H1 (cell line): ENCODE measurements around the gene KMT5B. TPM values are rescaled to one million over a fixed set of nuclear protein-coding genes. Genes with fewer than 3 reads are reported as not detected.

Source experiments
- ATF2 ChIP-seq: IDR thresholded peaks from 2 replicates; pipeline ENCODE4 v1.6.1; 2012; ENCODE audit warnings: low read length, inconsistent platforms
- ATF3 ChIP-seq: IDR thresholded peaks from 2 replicates; pipeline ENCODE4 v1.6.1; 2011; ENCODE audit warnings: low read depth, mild to moderate bottlenecking, low read length; ENCODE audit not compliant: insufficient read depth
- CBX8 ChIP-seq: fragments of 300-800, 300-1000 bp; sonication (generic); IDR thresholded peaks from 2 replicates; pipeline ENCODE4 v1.7.1; 2016; ENCODE audit warnings: low read depth, low read length, borderline replicate concordance
- CHD2 ChIP-seq: IDR thresholded peaks from 2 replicates; pipeline ENCODE4 v1.6.1; 2012; ENCODE audit warnings: low read length, improper control_type of control experiment
- CHD7 ChIP-seq: fragments of 300-600 bp; sonication (generic); IDR thresholded peaks from 2 replicates; pipeline ENCODE4 v1.7.1; 2012; ENCODE audit warnings: low read length, moderate library complexity, mild to moderate bottlenecking, inconsistent platforms; ENCODE audit not compliant: insufficient replicate concordance
- NANOG ChIP-seq: IDR thresholded peaks from 2 replicates; pipeline ENCODE4 v1.6.1; 2011; ENCODE audit warnings: low read length, low read depth, mild to moderate bottlenecking, inconsistent platforms; ENCODE audit not compliant: insufficient read depth, poor library complexity, severe bottlenecking
- POU5F1 ChIP-seq: IDR thresholded peaks from 2 replicates; pipeline ENCODE4 v1.6.1; 2011; ENCODE audit warnings: low read depth, mild to moderate bottlenecking, low read length, moderate library complexity
- polyA plus RNA-seq, 7 experiments: library from polyadenylated mRNA; depleted of rRNA in 3 of 7; stranded (reverse) in 5 of 7; unstranded in 2 of 7; fragments of >200 nt in 5 of 7; fragments of 200-250 nt in 2 of 7; gene quantifications; 1 replicate in 5 of 7; 2 replicates in 1 of 7; 4 replicates in 1 of 7; pipeline versions ENCODE4 v1.2.1 to v1.2.3, GENCODE V29; 2011 to 2013; ENCODE audit warnings: missing spikeins in 2 of 7, mixed read lengths in 2 of 7
- total RNA-seq: library from RNA; stranded (reverse); fragmentation: NEBNext Ultra II Directional; extraction: Animal tissue kit (Norgen Biotek cat#: 25700); gene quantifications from 2 replicates; pipeline ENCODE4 v1.2.1, GENCODE V29; 2021

The KMT5B gene
- total and polyA plus RNA-seq, 2 of the 8 experiments (the other 6 are each of a cell fraction or from before 2014, with no cell fraction given): 11.0 to 40.8 TPM

DNA sequence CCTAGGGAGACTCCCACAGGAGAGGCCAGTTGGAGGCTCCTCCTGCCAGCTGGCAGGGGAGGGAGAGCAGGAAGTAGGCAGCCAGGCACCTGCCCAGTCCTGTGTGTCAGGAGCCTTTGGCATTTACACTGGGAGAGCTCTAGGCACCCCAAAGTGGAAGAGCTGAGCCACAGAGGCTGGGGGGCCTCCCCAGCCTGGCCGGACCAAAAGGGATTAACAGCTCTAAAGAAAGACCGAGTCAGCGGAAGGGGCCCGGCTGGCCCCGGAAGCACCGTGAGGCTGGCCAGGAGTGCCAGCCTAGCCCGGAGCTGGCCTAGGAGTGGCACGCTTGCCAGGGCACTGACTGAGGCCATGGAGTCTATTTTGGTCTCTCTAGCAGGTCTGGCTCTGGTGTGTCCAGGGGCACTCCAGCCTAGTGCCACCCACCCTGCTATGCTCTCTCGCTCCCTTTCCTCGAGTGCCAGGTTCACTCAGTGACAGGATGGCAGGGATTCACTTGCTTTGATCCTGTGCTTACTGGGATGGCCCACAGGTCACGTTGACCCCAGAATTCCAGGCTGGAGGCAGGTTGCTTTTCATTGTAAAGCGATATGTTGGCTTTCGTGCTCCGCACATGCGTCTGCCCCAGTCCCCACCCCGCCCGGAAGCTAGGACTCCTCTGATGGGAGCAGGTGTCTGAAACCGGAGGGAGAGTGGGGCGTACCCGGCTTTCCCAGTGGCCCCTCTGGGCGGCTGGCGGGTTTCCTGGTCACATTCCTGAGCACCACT is 3.3 kb upstream of the KMT5B start (continued):
- TF ChIP-seq ATF2 (no peak), NANOG (no peak), CBX8 (no peak), CHD7 (no peak), CHD2 (no peak), ATF3 (no peak), POU5F1 (no peak)
